HG02763 (cell line): ENCODE data around the gene USP16.
A peak's percentile ranks its signal among the peaks of the same experiment; 100 is the strongest.
"Not testable (repeated sequence)": the region's sequence is repeated elsewhere in the genome, so short reads cannot be mapped to it uniquely, and the experiment has no call there.

Experiments
- ATAC-seq: cut with Tn5 transposase; IDR thresholded peaks from one replicate; pipeline ENCODE4 v1.9.1; 2021; ENCODE audit warnings: mild to moderate bottlenecking, moderate library complexity; ENCODE audit not compliant: unreplicated experiment

Gene USP16

DNA sequence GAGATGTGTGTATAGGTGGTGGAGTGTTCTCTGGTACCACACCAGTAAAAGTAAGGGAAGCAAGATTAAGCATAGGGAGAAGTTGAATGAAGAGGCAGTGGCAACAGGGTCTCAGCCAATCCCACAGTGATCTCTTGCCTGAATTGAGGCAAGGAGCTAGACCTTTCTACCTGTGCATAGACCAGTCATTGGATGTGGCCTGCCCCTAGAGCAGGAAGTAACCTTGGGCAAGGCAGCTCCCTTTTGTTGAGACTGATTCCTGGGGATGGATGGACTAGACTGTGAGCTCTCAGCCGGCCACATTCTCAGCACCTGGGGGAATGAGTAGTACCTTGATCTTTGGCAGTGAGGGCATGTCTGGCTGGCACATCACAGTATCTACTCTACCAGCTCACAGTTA is 6.4 kb downstream of the USP16 start:
- no peak for ATAC-seq

DNA sequence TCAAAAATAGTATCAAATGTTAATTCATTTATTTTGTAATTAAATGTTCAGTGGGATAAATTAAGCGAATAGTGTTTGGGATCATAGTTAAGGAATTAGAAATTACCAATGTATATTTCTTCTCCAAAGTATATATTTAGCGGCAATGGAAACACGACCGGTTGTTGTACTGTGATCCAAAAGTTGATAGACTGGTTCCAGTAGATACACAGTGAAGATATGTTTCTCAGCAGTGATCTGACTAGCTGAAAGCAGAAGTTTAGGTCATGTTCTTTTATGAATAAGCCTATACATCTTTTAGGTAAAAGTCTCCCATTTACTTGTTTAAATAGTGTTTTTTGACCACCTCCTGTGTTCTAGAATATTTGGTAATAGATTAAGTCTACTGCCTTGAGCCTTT is 8.8 kb downstream of the USP16 start:
- ATAC-seq = no peak

DNA sequence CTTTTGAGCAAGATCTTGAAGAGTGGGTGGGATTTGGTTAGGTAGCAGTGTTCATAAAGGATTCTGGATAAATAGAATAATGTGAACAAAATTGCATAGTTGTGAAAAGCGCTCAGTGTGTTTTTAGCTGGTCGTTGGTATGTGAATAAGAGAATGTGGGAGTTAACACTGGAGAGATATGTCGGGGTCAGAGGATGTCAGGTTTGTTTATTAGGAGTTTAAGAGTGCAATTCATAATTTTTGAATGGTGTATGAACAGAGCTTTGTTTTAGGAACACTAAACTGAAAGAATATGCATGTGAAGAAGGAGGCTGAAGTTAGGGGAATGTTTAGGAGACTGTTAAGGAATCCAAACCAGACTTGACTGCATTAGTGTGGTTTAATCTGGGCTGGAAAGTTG is 9.4 kb downstream of the USP16 start:
- ATAC-seq = no peak

DNA sequence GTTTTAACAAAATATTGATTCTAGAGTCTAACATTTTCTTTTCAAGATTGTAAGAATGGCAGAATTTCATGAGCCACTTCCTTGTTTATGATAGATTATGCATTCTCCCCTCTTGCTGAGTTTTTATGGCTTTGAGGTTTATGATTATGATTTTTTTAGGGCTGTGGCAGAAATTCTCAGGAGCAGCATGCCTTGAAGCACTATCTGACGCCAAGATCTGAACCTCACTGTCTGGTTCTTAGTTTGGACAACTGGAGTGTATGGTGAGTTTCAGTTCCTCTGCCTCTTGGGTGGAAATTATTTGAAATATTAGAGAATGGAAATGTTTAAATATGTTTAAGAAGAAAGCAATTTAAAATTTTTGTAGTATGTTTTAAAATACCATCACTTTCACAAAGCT is 10.2 kb downstream of the USP16 start:
- no peak for ATAC-seq

DNA sequence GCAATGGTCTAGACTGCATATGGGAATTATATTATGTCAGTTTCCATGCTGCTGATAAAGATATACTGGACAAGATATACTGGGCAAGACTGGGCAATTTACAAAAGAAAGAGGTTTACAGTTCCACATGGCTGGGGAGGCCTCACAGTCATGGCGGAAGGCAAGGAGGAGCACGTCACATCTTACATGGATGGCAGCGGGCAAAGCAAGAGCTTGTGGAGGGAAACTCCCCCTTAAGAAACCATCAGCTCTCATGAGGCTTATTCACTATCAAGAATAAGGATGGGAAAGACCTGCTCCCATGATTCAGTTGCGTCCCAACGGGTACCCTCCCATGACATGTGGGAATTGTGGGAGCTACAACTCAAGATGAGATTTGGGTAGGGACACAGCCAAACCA is 27.8 kb downstream of the USP16 start:
- no peak for ATAC-seq

DNA sequence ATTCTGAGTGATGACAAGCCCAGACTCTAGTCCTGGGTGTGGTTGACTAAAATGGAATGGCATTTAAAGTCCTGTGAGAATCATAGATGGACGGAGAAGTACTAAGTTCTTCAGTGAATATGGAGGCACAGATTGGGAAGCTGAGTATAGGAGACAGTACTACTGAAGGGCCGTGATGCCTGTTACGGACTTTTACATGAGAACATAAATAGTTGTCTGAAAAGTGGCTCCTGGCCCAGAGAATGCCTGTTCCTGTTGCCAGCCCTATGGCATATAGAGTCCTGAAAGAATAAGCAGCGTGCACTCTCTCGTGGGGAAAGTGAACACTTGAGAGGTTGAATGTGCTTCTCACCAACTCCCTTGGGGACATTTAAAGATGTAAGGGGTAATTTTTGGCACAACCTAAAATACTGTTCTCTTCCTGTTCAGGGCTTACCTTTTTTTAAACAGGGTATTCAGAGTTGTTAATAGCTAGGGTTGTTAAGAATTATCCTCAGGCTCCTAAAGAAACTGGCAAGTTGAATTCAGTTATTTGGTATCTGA is 28.6 kb downstream of the USP16 start:
- no peak for ATAC-seq

DNA sequence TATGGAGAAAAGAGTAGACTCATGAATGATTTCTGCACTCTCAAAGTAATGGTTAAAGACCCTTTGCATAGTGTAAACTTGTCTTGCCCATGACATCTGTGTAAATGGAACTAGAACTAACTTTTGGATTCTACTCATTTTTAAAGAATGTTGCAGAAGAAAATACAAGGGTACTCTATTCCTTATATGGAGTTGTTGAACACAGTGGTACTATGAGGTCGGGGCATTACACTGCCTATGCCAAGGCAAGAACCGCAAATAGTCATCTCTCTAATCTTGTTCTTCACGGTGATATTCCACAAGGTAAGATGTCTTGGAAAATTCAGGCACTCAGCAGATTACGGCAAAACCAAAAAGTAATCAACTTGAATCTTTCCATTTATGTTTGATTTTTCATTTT is 29.2 kb downstream of the USP16 start:
- no peak for ATAC-seq

DNA sequence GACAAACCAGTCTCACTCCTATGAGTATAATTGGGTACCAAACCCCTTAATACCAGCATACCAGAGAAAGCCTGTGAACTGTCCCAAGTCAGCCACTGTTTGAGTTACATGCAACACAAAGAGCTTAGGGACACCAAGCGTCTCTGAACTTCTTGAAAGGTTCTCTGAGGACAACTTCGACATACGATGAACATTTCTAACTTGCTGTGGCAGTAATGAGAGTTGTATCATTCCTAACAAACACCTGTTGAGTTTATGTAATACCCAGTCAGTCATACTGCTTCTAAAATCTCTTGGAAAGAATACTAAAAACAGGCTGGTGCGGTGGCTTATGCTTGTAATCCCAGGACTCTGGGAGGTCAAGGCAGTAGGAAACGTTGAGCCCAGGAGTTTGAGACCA is 30.6 kb downstream of the USP16 start:
- no peak for ATAC-seq

DNA sequence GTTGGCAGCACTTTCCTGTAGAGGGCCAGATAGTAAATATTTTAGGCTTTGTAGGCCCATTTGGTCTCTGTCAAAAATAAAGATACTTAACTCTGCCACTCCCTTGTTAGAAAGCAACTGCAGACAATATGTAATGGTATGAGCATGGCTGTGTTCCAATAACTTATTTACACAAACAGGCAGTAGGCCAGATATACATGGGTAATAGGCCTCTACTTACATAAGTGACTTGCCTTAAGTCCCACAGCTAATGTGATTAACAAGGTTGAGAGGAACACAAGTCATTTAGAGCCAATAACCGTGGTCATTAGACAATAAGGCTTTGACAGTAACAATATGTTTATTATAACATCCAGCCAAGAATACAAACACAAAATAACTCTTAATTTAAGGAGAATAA is 31.5 kb downstream of the USP16 start:
- no peak for ATAC-seq

DNA sequence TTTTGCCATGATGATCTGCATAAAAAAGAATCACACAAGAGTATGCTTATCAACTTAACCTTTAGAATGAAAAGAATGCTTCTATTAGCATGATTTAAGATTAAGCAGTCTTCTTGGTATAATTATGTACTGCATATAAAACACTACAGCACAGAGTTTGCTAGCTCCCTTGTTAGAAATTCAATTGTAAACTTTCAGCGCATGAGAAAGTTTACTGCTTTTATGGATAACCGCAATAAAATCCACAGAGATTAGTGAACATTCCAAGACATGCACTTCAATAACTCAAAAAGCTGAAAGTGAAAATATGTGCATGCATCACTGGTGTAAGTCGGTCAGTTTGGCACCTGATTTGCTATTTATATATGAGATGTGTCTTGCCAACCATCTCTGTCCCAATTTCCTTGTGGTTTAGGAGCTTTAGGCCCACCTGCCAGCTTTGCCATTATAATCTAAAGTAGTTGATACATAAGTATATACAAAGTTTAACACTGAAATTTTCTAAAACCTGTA is 32.1 kb downstream of the USP16 start:
- ATAC-seq = no peak

DNA sequence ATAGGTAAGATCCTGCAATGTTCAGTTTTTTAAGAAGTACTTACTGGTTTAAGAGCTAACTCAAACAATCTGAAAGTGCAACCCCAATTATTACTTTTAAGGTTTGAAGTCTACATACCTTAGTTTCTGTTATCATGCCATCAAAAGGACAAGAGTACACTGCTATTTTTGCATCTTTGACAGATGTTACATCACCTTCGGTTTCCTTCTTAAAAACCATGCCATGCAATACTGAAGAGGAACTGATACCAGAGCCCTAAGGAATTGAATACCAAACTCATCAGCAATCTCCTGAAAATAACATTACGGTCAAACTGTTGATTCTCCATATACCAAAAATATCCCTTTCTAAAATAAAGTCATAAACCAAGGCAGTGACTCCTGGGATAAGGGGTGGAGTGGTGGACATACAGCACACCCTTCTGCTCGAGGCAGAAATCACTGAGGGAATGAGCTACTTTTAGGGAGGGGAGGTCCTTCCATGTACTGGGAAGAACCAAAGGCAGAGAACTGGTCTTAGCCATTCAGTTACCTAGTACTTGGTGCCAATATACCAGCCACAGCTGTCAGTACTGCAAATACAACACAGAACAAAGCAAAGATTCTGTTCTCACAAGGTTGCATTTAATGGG is 40.5 kb downstream of the USP16 start:
- peak; percentile 98 for ATAC-seq

DNA sequence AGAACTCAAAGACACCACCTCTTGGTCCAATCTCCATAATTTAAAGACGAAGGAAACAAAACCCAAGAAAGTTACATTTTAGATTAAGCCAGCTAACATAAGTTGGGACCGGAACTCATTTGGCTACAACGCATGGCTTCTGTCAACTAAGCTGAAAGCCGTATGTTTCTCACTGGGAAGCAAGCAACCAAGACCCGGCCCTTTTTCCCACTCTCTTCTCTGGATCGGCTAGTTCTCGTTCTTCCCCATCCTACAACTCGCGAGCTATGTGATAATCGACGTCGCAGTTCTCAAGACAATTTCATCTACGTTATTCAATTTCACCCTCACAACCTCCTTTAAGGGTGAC is 48.4 kb downstream of the USP16 start:
- no peak for ATAC-seq

DNA sequence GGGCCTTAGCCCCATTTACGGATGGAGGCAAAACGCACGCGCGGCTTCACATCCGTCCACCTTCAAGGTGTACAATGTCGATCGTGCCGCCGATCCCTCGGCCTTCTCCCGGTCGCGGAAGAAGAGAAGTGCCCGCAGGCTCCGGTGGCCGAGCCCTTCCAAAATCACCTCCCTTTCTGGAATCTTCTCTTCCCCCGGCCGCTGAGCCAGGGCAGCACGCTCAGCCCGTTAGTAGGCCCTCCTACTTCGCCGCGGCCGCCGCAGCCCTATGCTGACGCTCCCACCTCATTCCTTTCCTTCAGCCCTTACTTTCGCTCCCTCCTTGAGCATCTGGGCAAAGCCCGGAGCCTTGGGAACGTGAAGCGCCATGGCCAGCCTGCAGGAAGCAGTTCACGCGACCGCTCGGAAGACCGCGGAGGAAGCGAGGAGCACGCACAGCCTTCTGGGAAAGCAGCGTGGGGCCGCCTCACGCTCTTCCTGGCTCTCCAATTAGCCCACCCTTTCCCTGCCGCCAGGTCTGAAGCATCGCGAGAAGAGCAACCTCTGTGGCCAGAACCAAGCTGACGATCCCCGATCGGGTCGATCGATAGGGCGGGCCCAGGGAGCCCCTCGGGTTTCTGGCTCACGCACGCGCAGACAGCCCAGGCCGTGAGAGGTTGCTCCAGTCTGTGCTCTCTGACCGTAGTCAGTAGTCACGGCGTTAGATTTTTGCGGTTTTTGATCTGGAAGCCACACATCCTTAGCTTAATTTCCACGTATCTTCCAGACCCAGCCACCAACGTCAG is 48.9 kb downstream of the USP16 start, which contains the start of gene CCT8:
CCT8 (minus strand) TSS at position 427 of the 785 bp plus-strand sequence; CDS start at position 369, 58 bp downstream.
- ATAC-seq = peak; percentile 88

DNA sequence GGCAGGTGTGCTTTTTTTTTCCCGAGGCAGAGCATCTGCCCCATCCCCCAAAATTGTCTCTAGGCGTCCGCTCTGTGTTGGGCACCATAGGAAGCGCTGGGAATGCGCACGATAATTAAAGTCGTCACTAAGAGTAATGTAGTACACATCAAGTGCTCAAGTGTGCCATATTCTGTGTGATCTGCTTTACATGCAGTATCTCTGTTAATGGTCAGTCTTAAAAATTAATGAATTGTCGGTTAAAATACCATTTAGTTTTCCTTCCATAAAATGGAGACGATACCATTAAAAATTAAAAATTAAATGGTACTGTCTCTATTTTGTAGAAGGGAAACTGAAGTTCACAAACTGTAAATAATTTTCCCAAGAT is 49.5 kb downstream of the USP16 start:
- peak; percentile 16 for ATAC-seq

DNA sequence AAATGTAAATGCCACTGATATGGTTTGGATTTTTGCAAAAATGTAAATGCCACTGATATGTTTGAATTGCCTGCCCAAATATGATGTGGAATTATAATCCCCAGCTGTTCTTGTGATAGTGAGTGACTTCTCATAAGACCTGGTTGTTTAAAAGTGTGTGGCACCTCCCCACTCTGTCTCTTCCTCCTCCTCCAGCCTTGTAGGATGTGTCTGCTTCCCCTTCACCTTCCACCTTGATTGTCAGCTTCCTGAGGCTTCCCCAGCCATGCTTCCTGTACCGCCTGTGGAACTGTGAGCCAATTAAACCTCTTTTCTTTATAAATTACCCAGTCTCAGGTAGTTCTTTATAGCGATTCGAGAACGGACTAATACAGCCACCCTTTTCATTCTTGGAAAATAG is 50.3 kb downstream of the USP16 start:
- no peak for ATAC-seq

DNA sequence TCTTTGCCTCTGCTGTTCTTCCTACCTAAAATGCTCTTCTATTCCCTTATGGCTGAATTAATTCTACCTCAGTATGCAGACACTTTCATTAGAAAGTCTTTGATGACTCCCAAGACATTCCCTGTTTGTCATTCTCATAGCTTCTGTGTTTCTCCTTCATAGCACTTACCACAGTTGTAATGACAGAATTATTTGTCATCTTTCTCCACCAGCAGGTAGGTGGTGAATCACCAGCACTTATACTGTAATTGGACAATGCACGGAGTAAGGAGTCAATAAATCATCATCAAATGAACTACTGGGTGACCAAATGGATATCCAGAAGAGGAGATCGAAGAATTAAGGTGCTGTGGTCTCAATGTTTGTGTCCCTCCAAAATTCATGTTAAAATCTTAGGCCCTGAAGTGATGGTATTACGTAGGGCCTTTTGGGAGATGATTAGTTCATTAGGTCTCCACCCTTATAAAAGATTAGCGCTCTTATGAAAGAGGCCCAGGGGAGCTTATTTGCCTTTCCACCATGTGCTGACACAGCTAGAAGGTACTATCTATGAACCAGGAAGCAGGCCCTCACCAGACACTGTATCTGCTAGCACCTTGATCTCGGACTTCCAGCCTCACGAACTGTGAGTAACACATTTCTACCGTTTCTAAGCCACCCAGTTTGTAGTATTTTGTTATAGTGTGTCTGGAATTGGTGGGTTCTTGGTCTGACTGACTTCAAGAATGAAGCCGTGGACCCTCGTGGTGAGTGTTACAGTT is 51.4 kb downstream of the USP16 start:
- no peak for ATAC-seq

DNA sequence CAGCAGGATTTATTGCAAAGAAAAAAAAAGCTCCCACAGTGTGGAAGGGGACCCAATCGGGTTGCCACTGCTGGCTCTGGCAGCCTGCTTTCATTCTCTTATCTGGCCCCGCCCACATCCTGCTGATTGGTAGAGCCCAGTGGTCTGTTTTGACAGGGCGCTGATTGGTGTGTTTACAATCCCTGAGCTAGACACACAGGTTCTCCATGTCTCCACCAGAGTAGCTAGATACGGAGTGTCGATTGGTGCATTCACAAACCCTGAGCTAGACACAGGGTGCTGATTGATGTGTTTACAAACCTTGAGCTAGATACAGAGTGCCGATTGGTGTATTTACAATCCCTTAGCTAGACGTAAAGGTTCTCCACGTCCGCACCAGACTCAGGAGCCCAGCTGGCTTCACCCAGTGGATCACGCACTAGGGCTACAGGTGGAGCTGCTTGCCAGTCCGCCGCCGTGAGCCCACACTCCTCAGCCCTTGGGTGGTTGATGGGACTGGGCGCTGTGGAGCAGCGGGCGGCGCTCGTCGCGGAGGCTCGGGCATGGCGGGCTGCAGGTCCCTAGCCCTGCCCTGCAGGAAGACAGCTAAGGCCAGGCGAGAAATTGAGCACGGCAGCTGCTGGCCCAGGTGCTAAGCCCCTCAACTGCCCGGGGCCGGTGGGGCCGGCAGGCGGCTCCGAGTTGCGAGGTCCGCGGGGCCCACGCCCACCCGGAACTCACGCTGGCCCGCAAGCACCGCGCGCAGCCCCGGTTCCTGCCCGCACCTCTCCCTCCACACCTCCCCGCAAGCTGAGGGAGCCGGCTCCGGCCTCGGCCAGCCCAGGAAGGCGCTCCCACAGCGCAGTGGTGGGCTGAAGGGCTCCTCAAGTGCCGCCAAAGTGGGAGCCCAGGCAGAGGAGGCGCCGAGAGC is 52.5 kb downstream of the USP16 start:
- ATAC-seq = not testable (repeated sequence)

DNA sequence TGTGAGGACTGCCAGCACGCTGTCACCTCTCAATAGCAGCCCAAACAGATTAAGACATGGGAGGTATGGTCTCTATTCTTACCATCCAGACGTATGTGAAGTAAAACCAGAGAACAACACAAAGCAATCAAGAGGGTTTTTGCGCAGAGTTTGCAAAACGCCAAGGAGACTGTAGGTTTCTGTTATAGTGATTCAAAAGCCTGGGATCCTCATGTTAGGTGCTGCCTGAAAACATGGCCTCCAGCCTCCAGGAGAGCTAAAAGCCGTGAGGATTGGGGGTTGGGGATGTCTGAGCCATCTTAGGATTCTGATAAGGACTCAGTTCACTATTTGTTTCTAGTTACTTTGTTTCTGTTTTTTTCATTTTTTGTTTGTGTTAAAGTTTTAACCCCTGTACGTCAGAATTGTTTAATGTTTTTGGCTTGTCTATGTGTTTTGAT is 53.2 kb downstream of the USP16 start:
- ATAC-seq = no peak

DNA sequence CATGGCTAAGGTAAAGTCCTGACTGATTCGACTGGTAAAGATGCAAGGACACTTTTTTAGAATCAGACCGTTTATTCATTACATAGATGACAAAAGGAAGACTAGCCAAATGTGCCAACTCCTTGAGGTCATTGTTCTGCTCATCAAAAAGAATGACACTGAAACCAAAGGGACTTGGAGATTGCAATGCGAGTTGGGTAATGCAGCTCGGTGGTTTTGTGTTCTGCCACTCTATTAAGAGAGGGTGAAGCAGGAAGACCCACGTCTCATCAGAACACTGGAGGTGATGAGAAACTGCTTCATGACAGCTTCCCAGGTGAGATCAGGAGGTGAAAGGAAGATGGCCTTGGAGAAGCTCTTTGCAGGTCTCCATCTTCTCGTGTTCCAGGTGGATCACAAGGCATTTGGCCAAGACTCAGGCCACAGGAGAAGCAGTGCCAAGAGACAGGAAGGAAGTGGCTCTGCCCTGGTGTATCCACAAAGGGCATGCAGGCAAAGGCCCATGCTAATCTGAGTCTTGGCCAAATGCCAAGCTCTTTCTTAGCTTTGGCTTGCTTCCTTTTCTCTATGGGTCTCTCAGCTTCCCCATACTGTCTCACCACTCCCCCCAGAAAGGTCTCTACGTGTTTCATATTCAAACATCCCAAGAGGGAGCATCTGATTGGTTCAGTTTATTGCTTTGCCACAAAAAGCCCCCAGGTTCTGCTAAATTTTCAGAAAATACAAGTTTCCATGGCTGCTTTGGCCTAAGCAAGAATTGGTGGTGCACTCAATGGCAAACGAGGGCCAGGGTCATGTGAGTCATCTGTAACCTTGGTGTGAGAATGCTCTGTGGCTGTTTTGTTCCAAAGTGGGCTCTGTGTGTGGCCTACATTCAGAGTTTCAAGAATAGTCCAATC is 54.6 kb downstream of the USP16 start:
- no peak for ATAC-seq
